IMR-90 (cell line): Measurements from ENCODE around the gene GABRP. TPM values are rescaled to one million over a fixed set of nuclear protein-coding genes. Genes with fewer than 3 reads are reported as not detected.

Source experiments
- ATAC-seq: fragments of 200-7000 bp; cut with Tn5 transposase; 2 replicates; pipeline ENCODE4 v1.9.1; 2020; ENCODE audit warnings: low read depth, mild to moderate bottlenecking, moderate library complexity
- BruUV-seq: library from RNA; stranded (reverse); fragments of 400-500 nt; replicated peaks from 2 replicates; lab custom pipeline; 2021; lab: Mats Ljungman, UMichigan
- CTCF ChIA-PET: fragments of 300-600 bp; formaldehyde crosslinking; extraction: SDS; loops from one replicate; lab custom pipeline; 2021; ENCODE audit warnings: antibody characterized with exemption; lab: Yijun Ruan, JAX
- POLR2A ChIA-PET: fragments of 300-600 bp; sonication (Branson Sonifier 250); formaldehyde crosslinking; loops from one replicate; lab custom pipeline; 2022; ENCODE audit warnings: antibody characterized with exemption; ENCODE audit not compliant: unreplicated experiment; lab: Charles Lee
- DNase-seq: peaks from one replicate; pipeline ENCODE4 v3.0.0; 2013
- H2AFZ ChIP-seq: replicated peaks from 2 replicates; pipeline ENCODE3; 2013; ENCODE audit warnings: low read length, mild to moderate bottlenecking; ENCODE audit not compliant: poor library complexity
- H2AK5ac ChIP-seq: 2 replicates; pipeline ENCODE4 v1.6.1; 2013; ENCODE audit warnings: low read depth, low read length, inconsistent platforms
- H2AK9ac ChIP-seq: replicated peaks from 2 replicates; pipeline ENCODE3; 2013; ENCODE audit warnings: mild to moderate bottlenecking, low read depth, low read length, moderate library complexity; ENCODE audit not compliant: poor library complexity
- H2BK120ac ChIP-seq: 2 replicates; pipeline ENCODE4 v1.6.1; 2013; ENCODE audit warnings: low read depth, low read length, inconsistent platforms
- H2BK15ac ChIP-seq: 3 replicates; pipeline ENCODE4 v1.6.1; 2013; ENCODE audit warnings: low read depth, low read length, inconsistent platforms
- H2BK20ac ChIP-seq: 2 replicates; pipeline ENCODE4 v1.6.1; 2013; ENCODE audit warnings: low read depth, mild to moderate bottlenecking, inconsistent platforms, low read length, moderate library complexity
- H2BK5ac ChIP-seq: 2 replicates; pipeline ENCODE4 v1.6.1; 2013; ENCODE audit warnings: mild to moderate bottlenecking, low read depth, low read length, inconsistent platforms; ENCODE audit not compliant: poor library complexity, severe bottlenecking
- H3K14ac ChIP-seq: replicated peaks from 2 replicates; pipeline ENCODE4 v1.6.1; 2013; ENCODE audit warnings: low read depth, low read length, inconsistent platforms
- H3K18ac ChIP-seq: 2 replicates; pipeline ENCODE4 v1.6.1; 2013; ENCODE audit warnings: low read depth, low read length, control low read depth
- H3K23ac ChIP-seq: 2 replicates; pipeline ENCODE4 v1.6.1; 2013; ENCODE audit warnings: low read depth, low read length, inconsistent platforms
- H3K27ac ChIP-seq: 2 replicates; pipeline ENCODE4 v1.5.1; 2013; ENCODE audit warnings: mild to moderate bottlenecking, control low read depth, low read length; ENCODE audit not compliant: insufficient read depth
- H3K27me3 ChIP-seq: 2 replicates; pipeline ENCODE4 v1.6.1; 2013; ENCODE audit warnings: low read length; ENCODE audit not compliant: control insufficient read depth, insufficient read depth
- H3K36me3 ChIP-seq: 2 replicates; pipeline ENCODE4 v1.6.1; 2013; ENCODE audit warnings: low read length, mixed read lengths; ENCODE audit not compliant: control insufficient read depth, insufficient read depth
- H3K4ac ChIP-seq: 2 replicates; pipeline ENCODE4 v1.6.1; 2013; ENCODE audit warnings: low read depth, low read length, inconsistent platforms
- H3K4me1 ChIP-seq: 2 replicates; pipeline ENCODE4 v1.6.1; 2013; ENCODE audit warnings: low read length, mixed read lengths; ENCODE audit not compliant: control insufficient read depth, insufficient read depth
- H3K4me2 ChIP-seq: 2 replicates; pipeline ENCODE4 v1.6.1; 2013; ENCODE audit warnings: low read depth, mild to moderate bottlenecking, control low read depth, low read length, moderate library complexity
- H3K4me3 ChIP-seq: 2 replicates; pipeline ENCODE4 v1.5.1; 2013; ENCODE audit warnings: low read depth, mild to moderate bottlenecking, control low read depth, low read length, moderate library complexity; ENCODE audit not compliant: insufficient read depth
- H3K56ac ChIP-seq: 2 replicates; pipeline ENCODE4 v1.6.1; 2013; ENCODE audit warnings: low read length, inconsistent platforms; ENCODE audit not compliant: insufficient read depth; ENCODE audit errors: extremely low read depth
- H3K79me1 ChIP-seq, 2 experiments: 2 replicates each; pipeline ENCODE4 v1.6.1; 2013; ENCODE audit warnings: low read length in 2 of 2, inconsistent platforms in 1 of 2, low read depth in 1 of 2
- H3K9ac ChIP-seq: 2 replicates; pipeline ENCODE4 v1.6.1; 2013; ENCODE audit warnings: low read depth, low read length, control low read depth
- H3K9me1 ChIP-seq: 2 replicates; pipeline ENCODE4 v1.6.1; 2013; ENCODE audit warnings: low read length, inconsistent platforms; ENCODE audit not compliant: insufficient read depth
- H3K9me3 ChIP-seq: 2 replicates; pipeline ENCODE4 v1.6.1; 2013; ENCODE audit warnings: low read length; ENCODE audit not compliant: control insufficient read depth, insufficient read depth
- H4K20me1 ChIP-seq: 2 replicates; pipeline ENCODE4 v1.6.1; 2013; ENCODE audit warnings: low read length, inconsistent platforms; ENCODE audit not compliant: insufficient read depth
- H4K5ac ChIP-seq: 2 replicates; pipeline ENCODE4 v1.6.1; 2013; ENCODE audit warnings: mild to moderate bottlenecking, low read depth, low read length, control low read depth
- H4K8ac ChIP-seq, 2 experiments: 2 replicates each; pipeline ENCODE4 v1.6.1; 2013; ENCODE audit warnings: low read depth in 2 of 2, low read length in 2 of 2, control low read depth in 1 of 2, inconsistent platforms in 1 of 2
- H4K91ac ChIP-seq: 2 replicates; pipeline ENCODE4 v1.6.1; 2013; ENCODE audit warnings: low read depth, low read length, inconsistent platforms; ENCODE audit not compliant: insufficient read depth
- BHLHE40 ChIP-seq: fragments of 150-350 bp; IDR thresholded peaks from 2 replicates; pipeline ENCODE4 v1.6.1; 2016; ENCODE audit warnings: mild to moderate bottlenecking, low read depth, low read length
- FOS ChIP-seq: fragments of 150-350 bp; IDR thresholded peaks from 2 replicates; pipeline ENCODE4 v1.6.1; 2016; ENCODE audit warnings: low read depth, low read length
- MAFK ChIP-seq: IDR thresholded peaks from 2 replicates; pipeline ENCODE4 v1.6.1; 2012; ENCODE audit warnings: low read depth, low read length, improper control_type of control experiment
- MXI1 ChIP-seq: IDR thresholded peaks from 2 replicates; pipeline ENCODE4 v1.6.1; 2012; ENCODE audit warnings: low read depth, mild to moderate bottlenecking, low read length, moderate library complexity, borderline replicate concordance
- NFE2L2 ChIP-seq: fragments of 150-350 bp; IDR thresholded peaks from 2 replicates; pipeline ENCODE4 v1.6.1; 2016; ENCODE audit warnings: low read depth, mild to moderate bottlenecking, low read length
- POLR2A ChIP-seq: IDR thresholded peaks from 2 replicates; pipeline ENCODE4 v1.6.1; 2012; ENCODE audit warnings: mild to moderate bottlenecking, low read depth, low read length
- RAD21 ChIP-seq: IDR thresholded peaks from 2 replicates; pipeline ENCODE4 v1.6.1; 2012; ENCODE audit warnings: low read length, improper control_type of control experiment
- RFX5 ChIP-seq: IDR thresholded peaks from 2 replicates; pipeline ENCODE4 v1.8.0; 2012; ENCODE audit warnings: low read depth, mild to moderate bottlenecking, low read length, moderate library complexity
- SMC3 ChIP-seq: fragments of 150-350 bp; IDR thresholded peaks from 2 replicates; pipeline ENCODE4 v1.6.1; 2016; ENCODE audit warnings: low read depth, mild to moderate bottlenecking, antibody characterized with exemption, low read length, moderate library complexity
- WGBS, 2 experiments: methylation state at CpG; one replicate each; pipeline versions ENCODE4 v1.1.5 to v1.1.7; 2013; ENCODE audit warnings: missing lambda C conversion rate in 2 of 2; ENCODE audit not compliant: insufficient read length in 1 of 2; ENCODE audit errors: extremely low coverage in 2 of 2; 5-methylcytosine and 5-hydroxymethylcytosine counted together
- dilution Hi-C: fragments of 300-500 bp; cut with HindIII; formaldehyde crosslinking; loops from one replicate; pipeline ENCODE4 v1.14.3; 2018; ENCODE audit warnings: low sequenced_read_pairs; ENCODE audit not compliant: unreplicated experiment
- in situ Hi-C: fragments of 300-500 bp; cut with MboI; formaldehyde crosslinking; loops from 3 replicates; pipeline ENCODE4 v1.14.3; 2019; ENCODE audit warnings: low sequenced_read_pairs, inconsistent platforms, mixed read lengths
- intact Hi-C: fragments of 100-400 bp; cut with micrococcal nuclease; formaldehyde crosslinking; loops from 2 replicates; pipeline ENCODE4 v1.10.0; 2022
- polyA plus RNA-seq, 3 experiments: library from polyadenylated mRNA; depleted of rRNA; stranded (reverse); fragments of >200 nt; gene quantifications; 2 replicates each; pipeline ENCODE4 v1.2.3, GENCODE V29; 2012; ENCODE audit warnings: low replicate concordance in 1 of 3
- total RNA-seq: library from RNA; depleted of rRNA; stranded (reverse); fragments of >200 nt; gene quantifications from 2 replicates; pipeline ENCODE4 v1.2.3, GENCODE V29; 2012
- TF ChIP-seq, protein P1 (sequence below): fragments of 150-350 bp; IDR thresholded peaks from 2 replicates; pipeline ENCODE4 v1.6.1; 2016; ENCODE audit warnings: low read depth, mild to moderate bottlenecking, low read length, moderate library complexity, borderline replicate concordance
- TF ChIP-seq, protein P2 (sequence below): conservative IDR thresholded peaks from 2 replicates; pipeline ENCODE4 v1.5.1; 2012; ENCODE audit warnings: mild to moderate bottlenecking, low read depth, low read length, improper control_type of control experiment

GABRP gene
- total and polyA plus RNA-seq, 2 of the 4 experiments (the other 2 are of a cell fraction) = not detected

DNA sequence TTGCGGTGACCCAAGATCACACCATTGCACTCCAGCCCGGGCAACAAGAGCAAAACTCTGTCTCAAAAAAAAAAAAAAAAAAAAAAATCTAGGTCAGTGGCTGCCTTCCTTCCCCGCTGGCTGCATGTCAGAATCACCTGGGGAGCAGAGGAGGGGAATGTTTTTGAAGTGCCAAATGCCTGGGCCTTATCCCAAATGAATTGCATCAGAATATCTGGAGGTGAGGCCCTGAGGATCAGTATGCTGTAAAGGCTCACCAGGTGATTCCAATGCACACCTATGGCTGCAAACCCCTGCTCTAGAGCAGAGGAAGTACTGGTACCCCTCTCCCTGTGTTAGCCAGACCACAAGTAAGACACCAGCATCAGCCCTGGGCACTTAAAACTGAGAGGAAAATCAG is 44.7 kb upstream of the GABRP start:
- in situ Hi-C loops = no loop called here
- Histone ChIP-seq H2AFZ (no peak overlapping the region), H3K9me3 (no peaks in the 10 kb centered on the region), H3K4ac (no peak overlapping the region), H3K9ac (no peak overlapping the region), H4K8ac (no peak overlapping the region), H2AK9ac (no peak overlapping the region), H2BK5ac (no peak overlapping the region), H4K20me1 (no peaks in the 10 kb centered on the region), H2AK5ac (no peak overlapping the region), H3K9me1 (no peaks in the 10 kb centered on the region), H3K4me3 (no peak overlapping the region), H3K4me1 (no peaks in the 10 kb centered on the region), H2BK120ac (no peak overlapping the region), H3K79me1 (no peaks in the 10 kb centered on the region), H4K91ac (no peak overlapping the region), H3K27me3 (peaks cover 2% of the 10 kb centered on the region; the same call in 1 of the 2 replicates), H3K23ac (no peak overlapping the region), H3K56ac (no peak overlapping the region), H2BK20ac (no peak overlapping the region), H3K27ac (no peak overlapping the region), H3K4me2 (no peak overlapping the region), H2BK15ac (no peak overlapping the region), H3K36me3 (no peaks in the 10 kb centered on the region), H3K14ac (no peak overlapping the region), H4K5ac (no peak overlapping the region), H3K18ac (no peak overlapping the region)
- dilution Hi-C loops = no loop called here
- TF ChIP-seq RAD21 (no peak), RFX5 (no peak), POLR2A (no peak), MXI1 (no peak), BHLHE40 (no peak), SMC3 (no peak), MAFK (no peak), NFE2L2 (no peak), FOS (no peak)
- TF ChIP-seq, protein P1, sequence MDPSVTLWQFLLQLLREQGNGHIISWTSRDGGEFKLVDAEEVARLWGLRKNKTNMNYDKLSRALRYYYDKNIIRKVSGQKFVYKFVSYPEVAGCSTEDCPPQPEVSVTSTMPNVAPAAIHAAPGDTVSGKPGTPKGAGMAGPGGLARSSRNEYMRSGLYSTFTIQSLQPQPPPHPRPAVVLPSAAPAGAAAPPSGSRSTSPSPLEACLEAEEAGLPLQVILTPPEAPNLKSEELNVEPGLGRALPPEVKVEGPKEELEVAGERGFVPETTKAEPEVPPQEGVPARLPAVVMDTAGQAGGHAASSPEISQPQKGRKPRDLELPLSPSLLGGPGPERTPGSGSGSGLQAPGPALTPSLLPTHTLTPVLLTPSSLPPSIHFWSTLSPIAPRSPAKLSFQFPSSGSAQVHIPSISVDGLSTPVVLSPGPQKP = no peak
- TF ChIP-seq, protein P2, sequence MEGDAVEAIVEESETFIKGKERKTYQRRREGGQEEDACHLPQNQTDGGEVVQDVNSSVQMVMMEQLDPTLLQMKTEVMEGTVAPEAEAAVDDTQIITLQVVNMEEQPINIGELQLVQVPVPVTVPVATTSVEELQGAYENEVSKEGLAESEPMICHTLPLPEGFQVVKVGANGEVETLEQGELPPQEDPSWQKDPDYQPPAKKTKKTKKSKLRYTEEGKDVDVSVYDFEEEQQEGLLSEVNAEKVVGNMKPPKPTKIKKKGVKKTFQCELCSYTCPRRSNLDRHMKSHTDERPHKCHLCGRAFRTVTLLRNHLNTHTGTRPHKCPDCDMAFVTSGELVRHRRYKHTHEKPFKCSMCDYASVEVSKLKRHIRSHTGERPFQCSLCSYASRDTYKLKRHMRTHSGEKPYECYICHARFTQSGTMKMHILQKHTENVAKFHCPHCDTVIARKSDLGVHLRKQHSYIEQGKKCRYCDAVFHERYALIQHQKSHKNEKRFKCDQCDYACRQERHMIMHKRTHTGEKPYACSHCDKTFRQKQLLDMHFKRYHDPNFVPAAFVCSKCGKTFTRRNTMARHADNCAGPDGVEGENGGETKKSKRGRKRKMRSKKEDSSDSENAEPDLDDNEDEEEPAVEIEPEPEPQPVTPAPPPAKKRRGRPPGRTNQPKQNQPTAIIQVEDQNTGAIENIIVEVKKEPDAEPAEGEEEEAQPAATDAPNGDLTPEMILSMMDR = no peak
- POLR2A ChIA-PET = no interaction called here
- no CpG with 5 or more reads among the region's 3 CpGs for WGBS, 2 experiments
- no TSS peak for BruUV-seq
- ATAC-seq (no peak), DNase-seq (no peak)
- CTCF ChIA-PET = no interaction called here
- intact Hi-C loops = no loop called here
